HG02981 (cell line): ENCODE data around the gene SPEM1.

Experiments used
- ATAC-seq: cut with Tn5 transposase; IDR thresholded peaks from one replicate; pipeline ENCODE4 v1.9.1; 2021; ENCODE audit warnings: mild to moderate bottlenecking, moderate library complexity; ENCODE audit not compliant: unreplicated experiment

Gene SPEM1

GRCh38 chr17:7439462-7440112 lies 19.5 kb downstream of the SPEM1 start, which contains the start of gene FGF11:
FGF11 (plus strand) TSS chr17:7439512; CDS start chr17:7439621, 109 bp downstream.
- ATAC-seq: no peak

- ATAC-seq: no peak
These were observed 20.1 kb downstream of the SPEM1 start for GRCh38 chr17:7440113-7440833.

GRCh38 chr17:7440834-7441195 lies 20.7 kb downstream of the SPEM1 start:
- ATAC-seq: no peak

GRCh38 chr17:7441266-7441665 lies 21.1 kb downstream of the SPEM1 start:
- ATAC-seq: no peak

- no peak for ATAC-seq
These were observed 22.0 kb downstream of the SPEM1 start for GRCh38 chr17:7442142-7442541.

GRCh38 chr17:7443499-7444485 lies 23.7 kb downstream of the SPEM1 start:
- ATAC-seq: no peak

- ATAC-seq: no peak
These were observed 24.8 kb downstream of the SPEM1 start, which contains the start of gene CHRNB1 for GRCh38 chr17:7444682-7445618. CHRNB1 (plus strand) TSS chr17:7445061; CDS start chr17:7445128, 67 bp downstream.

- ATAC-seq: no peak
These were observed 25.5 kb downstream of the SPEM1 start for GRCh38 chr17:7445619-7445968.

GRCh38 chr17:7448461-7448860 lies 28.3 kb downstream of the SPEM1 start:
- no peak for ATAC-seq

- ATAC-seq: no peak
These were observed 39.9 kb downstream of the SPEM1 start for GRCh38 chr17:7459961-7460545.

GRCh38 chr17:7460850-7461660 lies 40.9 kb downstream of the SPEM1 start:
- no peak for ATAC-seq

- no peak for ATAC-seq
These were observed 42.6 kb downstream of the SPEM1 start for GRCh38 chr17:7462474-7463371.

- ATAC-seq: no peak
These were observed 43.3 kb downstream of the SPEM1 start for GRCh38 chr17:7463372-7463846.

GRCh38 chr17:7464081-7464480 lies 44.0 kb downstream of the SPEM1 start:
- no peak for ATAC-seq

- ATAC-seq: no peak
These were observed 45.6 kb downstream of the SPEM1 start for GRCh38 chr17:7465597-7466275.

GRCh38 chr17:7466318-7466638 lies 46.2 kb downstream of the SPEM1 start:
- ATAC-seq: no peak

GRCh38 chr17:7466639-7467341 lies 46.7 kb downstream of the SPEM1 start:
- no peak for ATAC-seq
